Activated B cell treated with CpG ODN at 0.5 μM for 24 hours (primary cell): ENCODE data around the gene FDX1. TPM values are rescaled to one million over a fixed set of nuclear protein-coding genes. Genes with fewer than 3 reads are reported as not detected.

Source experiments
- ATAC-seq: fragments of 200-7000 bp; cut with Tn5 transposase; one replicate; pipeline ENCODE4 v1.10.0; 2021; ENCODE audit warnings: low read depth, mild to moderate bottlenecking, moderate library complexity
- CTCF ChIA-PET: fragments of 350-600 bp; sonication (Branson Sonifier 250); formaldehyde crosslinking; loops from one replicate; lab custom pipeline; 2021; ENCODE audit warnings: antibody characterized with exemption; lab: Charles Lee
- POLR2A ChIA-PET: fragments of 350-600 bp; sonication (Branson Sonifier 250); formaldehyde crosslinking; loops from one replicate; lab custom pipeline; 2021; ENCODE audit warnings: antibody characterized with exemption; lab: Charles Lee
- DNase-seq: peaks from one replicate; pipeline ENCODE4 v3.0.0; 2022
- H3K27ac Mint-ChIP-seq: one replicate; pipeline ENCODE4 v1.8.0; 2020; ENCODE audit warnings: mixed read lengths
- H3K27me3 Mint-ChIP-seq: one replicate; pipeline ENCODE4 v1.8.0; 2021; ENCODE audit warnings: mixed read lengths
- H3K36me3 Mint-ChIP-seq: one replicate; pipeline ENCODE4 v1.8.0; 2021; ENCODE audit warnings: low read depth, mixed read lengths
- H3K4me1 Mint-ChIP-seq: one replicate; pipeline ENCODE4 v1.8.0; 2021; ENCODE audit warnings: mixed read lengths
- H3K4me3 Mint-ChIP-seq: one replicate; pipeline ENCODE4 v1.8.0; 2020; ENCODE audit warnings: mild to moderate bottlenecking, mixed read lengths
- H3K9me3 Mint-ChIP-seq: one replicate; pipeline ENCODE4 v1.8.0; 2020; ENCODE audit warnings: mixed read lengths
- CTCF ChIP-seq: fragments of 200-600 bp; IDR thresholded peaks from one replicate; pipeline ENCODE4 v1.8.0; 2022; ENCODE audit warnings: antibody characterized with exemption, mild to moderate bottlenecking
- intact Hi-C: fragments of 100-400 bp; cut with micrococcal nuclease; formaldehyde crosslinking; loops from one replicate; pipeline ENCODE4 v1.15.1; 2024
- total RNA-seq: library from RNA; stranded (reverse); gene quantifications from 2 replicates; pipeline ENCODE4 v1.2.3, GENCODE V29; 2022

Gene FDX1
- total RNA-seq, 1 donor from 2014 or later = 8.7 TPM

GRCh38 chr11:110432713-110433392 is 3.1 kb downstream of the FDX1 start:
- TF ChIP-seq CTCF = no peak
- H3K9me3 Mint-ChIP-seq = no peaks in the 10 kb centered on the region
- no peaks in the 10 kb centered on the region for H3K27me3 Mint-ChIP-seq
- peaks cover 24% of the 10 kb centered on the region for H3K36me3 Mint-ChIP-seq
- CTCF ChIA-PET = interaction anchor here (0.6 to 8.8 kb wide), 8 partner anchors 9 to 596 kb away, joined by 3 to 103 read pairs (median 4); no protein-coding TSS in a partner anchor
- no peak overlapping the region for H3K27ac Mint-ChIP-seq
- intact Hi-C loops = loop anchor here (1.0 to 10.0 kb wide), 9 partner anchors 57 to 1738 kb away; partner anchors contain the start of genes ALG9, ARHGAP20, CFAP68 and FDXACB1
- no peak for ATAC-seq
- POLR2A ChIA-PET = no interaction called here
- no peak for DNase-seq
- peaks cover 52% of the 10 kb centered on the region for H3K4me1 Mint-ChIP-seq
- no peak overlapping the region for H3K4me3 Mint-ChIP-seq

GRCh38 chr11:110433393-110434333 is 3.9 kb downstream of the FDX1 start:
- ChIA-PET POLR2A (no interaction called here), CTCF (interaction anchor here (0.6 to 8.8 kb wide), 9 partner anchors 10 to 1013 kb away, joined by 3 to 103 read pairs (median 4); no protein-coding TSS in a partner anchor)
- ATAC-seq = no peak
- no peak for DNase-seq
- peaks cover 50% of the 10 kb centered on the region for H3K4me1 Mint-ChIP-seq
- no peak overlapping the region for H3K4me3 Mint-ChIP-seq
- H3K27me3 Mint-ChIP-seq = no peaks in the 10 kb centered on the region
- peak; percentile 46 for TF ChIP-seq CTCF
- no peaks in the 10 kb centered on the region for H3K9me3 Mint-ChIP-seq
- intact Hi-C loops = loop anchor here (1.0 to 10.0 kb wide), 9 partner anchors 57 to 1739 kb away; partner anchors contain the start of genes ALG9, ARHGAP20, CFAP68 and FDXACB1
- H3K36me3 Mint-ChIP-seq = peaks cover 29% of the 10 kb centered on the region
- H3K27ac Mint-ChIP-seq = no peak overlapping the region

GRCh38 chr11:110434952-110435779 is 5.4 kb downstream of the FDX1 start:
- Mint-ChIP-seq H3K9me3 (no peaks in the 10 kb centered on the region), H3K27ac (no peak overlapping the region), H3K27me3 (no peaks in the 10 kb centered on the region), H3K4me1 (peaks cover 41% of the 10 kb centered on the region), H3K4me3 (no peak overlapping the region), H3K36me3 (peaks cover 44% of the 10 kb centered on the region)
- CTCF ChIA-PET = interaction anchor here (0.6 to 8.8 kb wide), 18 partner anchors 9 to 1815 kb away, joined by 3 to 103 read pairs (median 4); no protein-coding TSS in a partner anchor
- no peak for DNase-seq
- no peak for ATAC-seq
- intact Hi-C loops = loop anchor here (1.0 to 10.0 kb wide), 8 partner anchors 183 to 1740 kb away; partner anchors contain the start of genes ALG9, ARHGAP20, CFAP68 and FDXACB1
- POLR2A ChIA-PET = no interaction called here
- no peak for TF ChIP-seq CTCF

GRCh38 chr11:110435780-110436717 is 6.3 kb downstream of the FDX1 start:
- H3K4me3 Mint-ChIP-seq = no peak overlapping the region
- H3K36me3 Mint-ChIP-seq = peaks cover 45% of the 10 kb centered on the region
- no peaks in the 10 kb centered on the region for H3K27me3 Mint-ChIP-seq
- H3K4me1 Mint-ChIP-seq = peaks cover 36% of the 10 kb centered on the region
- DNase-seq (no peak), ATAC-seq (no peak)
- CTCF ChIA-PET = interaction anchor here (0.6 to 8.8 kb wide), 15 partner anchors 10 to 1011 kb away, joined by 3 to 103 read pairs (median 5); no protein-coding TSS in a partner anchor
- H3K9me3 Mint-ChIP-seq = no peaks in the 10 kb centered on the region
- TF ChIP-seq CTCF = no peak
- POLR2A ChIA-PET = no interaction called here
- H3K27ac Mint-ChIP-seq = no peak overlapping the region
- intact Hi-C loops = loop anchor here (1.0 to 10.0 kb wide), 5 partner anchors 794 to 1741 kb away; partner anchors contain the start of genes ALG9, CFAP68 and FDXACB1
